ENCODE results near the gene SSU72. TPM values are rescaled to one million over a fixed set of nuclear protein-coding genes. Genes with fewer than 3 reads are reported as not detected.

Gene SSU72
- total RNA-seq, 1 donor from 2014 or later: 54.0 TPM

GRCh38 chr1:1621173-1622009 is 46.7 kb upstream of the SSU72 start:
- peaks cover 3% of the 10 kb centered on the region for H3K36me3 ChIP-seq (ENCODE audit: control insufficient read depth, insufficient read depth, low read length)
- no peak overlapping the region for H3K4me3 ChIP-seq (ENCODE audit: low read depth, low read length)
- FAIRE-seq (no peak), DNase-seq (ENCODE audit: low read depth) (no peak)
- H3K27me3 ChIP-seq (ENCODE audit: control insufficient read depth, insufficient read depth, low read length): no peaks in the 10 kb centered on the region
- no peak for TF ChIP-seq CTCF (IDR thresholded peaks at IDR 0.05; ENCODE audit: insufficient read depth, low read length, severe bottlenecking)

GRCh38 chr1:1620433-1621139 is 45.9 kb upstream of the SSU72 start:
- Histone ChIP-seq H3K4me3 (ENCODE audit: low read depth, low read length) (no peak overlapping the region), H3K27me3 (ENCODE audit: control insufficient read depth, insufficient read depth, low read length) (no peaks in the 10 kb centered on the region), H3K36me3 (ENCODE audit: control insufficient read depth, insufficient read depth, low read length) (peaks cover 3% of the 10 kb centered on the region)
- TF ChIP-seq CTCF (IDR thresholded peaks at IDR 0.05; ENCODE audit: insufficient read depth, low read length, severe bottlenecking): no peak
- DNase-seq (ENCODE audit: low read depth) (no peak), FAIRE-seq (no peak)

- no peaks in the 10 kb centered on the region for H3K27me3 ChIP-seq (ENCODE audit: control insufficient read depth, insufficient read depth, low read length)
- DNase-seq (ENCODE audit: low read depth): no peak
- FAIRE-seq: no peak
- no peak overlapping the region for H3K4me3 ChIP-seq (ENCODE audit: low read depth, low read length)
- H3K36me3 ChIP-seq (ENCODE audit: control insufficient read depth, insufficient read depth, low read length): peaks cover 3% of the 10 kb centered on the region
- TF ChIP-seq CTCF (IDR thresholded peaks at IDR 0.05; ENCODE audit: insufficient read depth, low read length, severe bottlenecking): peak; percentile 34
These were observed 45.3 kb upstream of the SSU72 start for GRCh38 chr1:1619917-1620361.

- no peak overlapping the region for H3K4me3 ChIP-seq (ENCODE audit: low read depth, low read length)
- H3K36me3 ChIP-seq (ENCODE audit: control insufficient read depth, insufficient read depth, low read length): peaks cover 3% of the 10 kb centered on the region
- FAIRE-seq (no peak), DNase-seq (ENCODE audit: low read depth) (no peak)
- TF ChIP-seq CTCF (IDR thresholded peaks at IDR 0.05; ENCODE audit: insufficient read depth, low read length, severe bottlenecking): no peak
- no peaks in the 10 kb centered on the region for H3K27me3 ChIP-seq (ENCODE audit: control insufficient read depth, insufficient read depth, low read length)
These were observed 43.9 kb upstream of the SSU72 start for GRCh38 chr1:1618396-1619068.

- Histone ChIP-seq H3K27me3 (ENCODE audit: control insufficient read depth, insufficient read depth, low read length) (no peaks in the 10 kb centered on the region), H3K4me3 (ENCODE audit: low read depth, low read length) (no peak overlapping the region), H3K36me3 (ENCODE audit: control insufficient read depth, insufficient read depth, low read length) (peaks cover 3% of the 10 kb centered on the region)
- FAIRE-seq (no peak), DNase-seq (ENCODE audit: low read depth) (no peak)
- no peak for TF ChIP-seq CTCF (IDR thresholded peaks at IDR 0.05; ENCODE audit: insufficient read depth, low read length, severe bottlenecking)
These were observed 43.3 kb upstream of the SSU72 start for GRCh38 chr1:1617925-1618324.

Measured in bronchial epithelial cell (primary cell).